K562 (cell line): ENCODE results near the gene TRPM6. TPM values are rescaled to one million over a fixed set of nuclear protein-coding genes. Genes with fewer than 3 reads are reported as not detected.

Experiments used
- ATAC-seq: fragments of 200-7000 bp; cut with Tn5 transposase; 3 replicates; pipeline ENCODE4 v1.9.1; 2020; ENCODE audit warnings: moderate library complexity
- BruUV-seq: library from RNA; stranded (reverse); fragments of 400-500 nt; replicated peaks from 2 replicates; lab custom pipeline; 2021; lab: Mats Ljungman, UMichigan
- CTCF ChIA-PET: fragments of 300-600 bp; formaldehyde crosslinking; extraction: SDS; loops from one replicate; lab custom pipeline; 2021; ENCODE audit warnings: low intra/inter-chr PET ratio; lab: Yijun Ruan, JAX
- POLR2A ChIA-PET: fragments of 300-600, 350-650 bp; sonication (Branson Sonifier 250); formaldehyde crosslinking; extraction: SDS; loops from one replicate; lab custom pipeline; 2021; ENCODE audit warnings: antibody characterized with exemption, inconsistent platforms; lab: Yijun Ruan, JAX
- DNase-seq, 4 experiments: peaks; one replicate each; pipeline versions ENCODE4 v3.0.0 to v3.0.0-alpha.2; 2011 to 2018; ENCODE audit warnings: low spot score in 3 of 4, mixed read lengths in 3 of 4; ENCODE audit errors: extremely low read depth in 1 of 4
- FAIRE-seq: peaks from 2 replicates; lab custom pipeline; 2011; peaks lifted over from hg19 to GRCh38; lab: Jason Lieb, UNC
- H2AFZ ChIP-seq: 2 replicates; pipeline ENCODE4 v1.6.0; 2011; ENCODE audit warnings: low read depth, low read length, control low read depth, inconsistent platforms
- H3K27ac ChIP-seq: fragments of 200-600 bp; 3 replicates; pipeline ENCODE4 v1.8.0; 2011; ENCODE audit warnings: low read depth, mild to moderate bottlenecking, control low read depth, inconsistent platforms, low read length, moderate library complexity, mixed read lengths; ENCODE audit errors: extremely low read depth
- H3K27me3 ChIP-seq, 2 experiments: fragments of 300-600 bp in 1 of 2; 2 replicates in 1 of 2; 3 replicates in 1 of 2; pipeline versions ENCODE4 v1.6.0 to v1.8.0; 2011; ENCODE audit warnings: inconsistent platforms in 2 of 2, low read length in 2 of 2, mild to moderate bottlenecking in 1 of 2, mixed read lengths in 1 of 2, moderate library complexity in 1 of 2; ENCODE audit not compliant: control insufficient read depth in 2 of 2, insufficient read depth in 2 of 2
- H3K36me3 ChIP-seq: fragments of 300-600 bp; 3 replicates; pipeline ENCODE4 v1.8.0; 2011; ENCODE audit warnings: mild to moderate bottlenecking, low read length, inconsistent platforms; ENCODE audit not compliant: control insufficient read depth, insufficient read depth
- H3K4me1 ChIP-seq, 2 experiments: fragments of 200-600 bp in 1 of 2; replicated peaks in 1 of 2; 2 replicates in 1 of 2; 3 replicates in 1 of 2; pipeline versions ENCODE4 v1.5.1 to v1.8.0; 2011; ENCODE audit warnings: inconsistent platforms in 2 of 2, low read length in 2 of 2, mild to moderate bottlenecking in 1 of 2, mixed read lengths in 1 of 2, moderate library complexity in 1 of 2; ENCODE audit not compliant: control insufficient read depth in 2 of 2, insufficient read depth in 2 of 2
- H3K4me2 ChIP-seq: 2 replicates; pipeline ENCODE4 v1.6.1; 2011; ENCODE audit warnings: low read length, control low read depth, inconsistent platforms, mixed read lengths; ENCODE audit not compliant: insufficient read depth
- H3K4me3 ChIP-seq: fragments of 200-600 bp; sonication (generic), shearing (Covaris generic); 2 replicates; pipeline ENCODE4 v1.5.1; 2016; ENCODE audit warnings: control low read depth, inconsistent platforms
- H3K79me2 ChIP-seq: fragments of 200-600 bp; 3 replicates; pipeline ENCODE4 v1.8.0; 2011; ENCODE audit warnings: low read length, inconsistent platforms; ENCODE audit not compliant: control insufficient read depth, insufficient read depth
- H3K9ac ChIP-seq, 2 experiments: 2 replicates each; pipeline versions ENCODE4 v1.6.0 to v1.6.1; 2011; ENCODE audit warnings: low read depth in 2 of 2, low read length in 2 of 2, control low read depth in 1 of 2, inconsistent platforms in 1 of 2, mild to moderate bottlenecking in 1 of 2, mixed read lengths in 1 of 2; ENCODE audit not compliant: insufficient read depth in 1 of 2
- H3K9me1 ChIP-seq: one replicate; pipeline ENCODE4 v1.6.0; 2011; ENCODE audit warnings: inconsistent platforms, mild to moderate bottlenecking, low read length, moderate library complexity; ENCODE audit not compliant: control insufficient read depth, insufficient read depth
- H3K9me3 ChIP-seq: replicated peaks from 2 replicates; pipeline ENCODE4 v1.5.1; 2011; ENCODE audit warnings: low read depth, low read length, inconsistent platforms; ENCODE audit not compliant: control insufficient read depth, insufficient read depth
- H4K20me1 ChIP-seq: replicated peaks from 2 replicates; pipeline ENCODE4 v1.6.1; 2011; ENCODE audit warnings: low read length, inconsistent platforms, mixed read lengths; ENCODE audit not compliant: control insufficient read depth, insufficient read depth
- FOXK1 ChIP-seq: sonication (generic); formaldehyde crosslinking; IDR thresholded peaks from 2 replicates; pipeline ENCODE4 v1.8.0; 2022; ENCODE audit warnings: missing genetic modification reagents, mild to moderate bottlenecking, borderline replicate concordance
- MXI1 ChIP-seq: IDR thresholded peaks from 2 replicates; pipeline ENCODE4 v1.6.1; 2011; ENCODE audit warnings: low read depth, mild to moderate bottlenecking, improper control_type of control experiment, low read length
- SMAD2 ChIP-seq: fragments of 150-350 bp; IDR thresholded peaks from 2 replicates; pipeline ENCODE4 v1.6.1; 2014; ENCODE audit warnings: low read depth, mild to moderate bottlenecking, low read length
- UBTF ChIP-seq, 2 experiments: IDR thresholded peaks; 2 replicates each; pipeline ENCODE4 v1.6.1; 2012; ENCODE audit warnings: improper control_type of control experiment in 2 of 2, low read depth in 2 of 2, low read length in 2 of 2, borderline replicate concordance in 1 of 2
- ZBTB43 ChIP-seq: sonication (generic); formaldehyde crosslinking; IDR thresholded peaks from 2 replicates; pipeline ENCODE4 v1.8.0; 2023; ENCODE audit warnings: mild to moderate bottlenecking, missing genetic modification reagents
- ZC3H4 ChIP-seq: sonication (generic); formaldehyde crosslinking; IDR thresholded peaks from 2 replicates; pipeline ENCODE4 v1.9.0; 2021; ENCODE audit warnings: missing genetic modification reagents, borderline replicate concordance
- ZNF398 ChIP-seq: fragments of 250-450 bp; sonication (Bioruptor Pico); IDR thresholded peaks from 2 replicates; pipeline ENCODE4 v1.8.0; 2021; ENCODE audit warnings: moderate library complexity, mild to moderate bottlenecking, inconsistent platforms
- in situ Hi-C: fragments of 300-500 bp; cut with MboI; formaldehyde crosslinking; loops from 4 replicates; pipeline ENCODE4 v1.15.0; 2018; ENCODE audit warnings: inconsistent platforms, mixed read lengths
- intact Hi-C: fragments of 100-400 bp; cut with micrococcal nuclease; formaldehyde crosslinking; loops from 2 replicates; pipeline ENCODE4 v1.14.2; 2022
- polyA plus RNA-seq, 8 experiments: library from polyadenylated mRNA; depleted of rRNA in 4 of 8; stranded (reverse) in 5 of 8; unstranded in 3 of 8; fragments of >200 nt; fragmentation: Nextera tagmentation in 2 of 8; fragmentation: Illumina TruSeq in 1 of 8; extraction: Ambion mirVana in 2 of 8; extraction: Trizol in 1 of 8; gene quantifications; 2 replicates each; pipeline versions ENCODE4 v1.2.1 to v1.2.3, GENCODE V29; 2011 to 2014; ENCODE audit warnings: inconsistent platforms in 1 of 8, missing spikeins in 1 of 8
- total RNA-seq, 7 experiments: library from RNA; depleted of rRNA in 6 of 7; stranded (reverse); fragments of >200 nt in 6 of 7; fragmentation: Illumina TruSeq in 2 of 7; extraction: Trizol in 2 of 7; gene quantifications; 2 replicates each; pipeline versions ENCODE4 v1.2.1 to v1.2.3, GENCODE V29; 2011 to 2021; ENCODE audit warnings: low replicate concordance in 1 of 7
- TF ChIP-seq, protein P1 (sequence below): fragments of 250-450 bp; sonication (Bioruptor Pico); IDR thresholded peaks from 2 replicates; pipeline ENCODE4 v1.8.0; 2021; ENCODE audit warnings: borderline replicate concordance, mild to moderate bottlenecking, moderate library complexity; ENCODE audit not compliant: poor library complexity, severe bottlenecking
- TF ChIP-seq, protein P2 (sequence below): fragments of 450-650 bp; IDR thresholded peaks from 2 replicates; pipeline ENCODE4 v1.6.1; 2016; ENCODE audit warnings: low read depth, mild to moderate bottlenecking, moderate library complexity

TRPM6 gene
- total and polyA plus RNA-seq, 9 of the 15 experiments (the other 6 are each of a cell fraction or from before 2014, with no cell fraction given), result 0.03 to 0.16 (median 0.09) TPM

DNA sequence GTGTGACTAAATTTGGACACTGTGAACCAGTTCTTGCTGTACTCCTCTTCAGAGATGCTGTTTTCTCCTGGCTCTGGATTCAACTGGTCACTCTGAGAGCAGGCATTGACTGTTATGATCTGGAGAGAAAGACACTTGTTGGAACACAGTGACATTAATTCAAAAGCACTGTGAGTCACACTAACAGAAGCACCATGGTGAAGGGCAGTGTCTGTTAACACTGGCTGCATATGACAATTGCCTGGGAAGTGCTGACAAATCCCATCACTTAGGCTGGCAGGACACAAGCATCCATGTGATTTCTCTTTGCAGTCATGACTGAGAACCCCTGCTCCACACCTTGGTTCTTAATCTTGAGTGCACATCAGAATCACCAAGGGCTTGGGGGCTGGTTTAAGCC lies 132.4 kb downstream of the TRPM6 start:
- H3K4me2 ChIP-seq, result no peak overlapping the region
- TF ChIP-seq SMAD2, result no peak
- no peak for TF ChIP-seq ZC3H4
- no peak for TF ChIP-seq ZNF398 (CRISPR knock-in tag)
- TF ChIP-seq, protein P1, sequence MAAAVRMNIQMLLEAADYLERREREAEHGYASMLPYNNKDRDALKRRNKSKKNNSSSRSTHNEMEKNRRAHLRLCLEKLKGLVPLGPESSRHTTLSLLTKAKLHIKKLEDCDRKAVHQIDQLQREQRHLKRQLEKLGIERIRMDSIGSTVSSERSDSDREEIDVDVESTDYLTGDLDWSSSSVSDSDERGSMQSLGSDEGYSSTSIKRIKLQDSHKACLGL (CRISPR knock-in tag), result no peak
- TF ChIP-seq, protein P2, sequence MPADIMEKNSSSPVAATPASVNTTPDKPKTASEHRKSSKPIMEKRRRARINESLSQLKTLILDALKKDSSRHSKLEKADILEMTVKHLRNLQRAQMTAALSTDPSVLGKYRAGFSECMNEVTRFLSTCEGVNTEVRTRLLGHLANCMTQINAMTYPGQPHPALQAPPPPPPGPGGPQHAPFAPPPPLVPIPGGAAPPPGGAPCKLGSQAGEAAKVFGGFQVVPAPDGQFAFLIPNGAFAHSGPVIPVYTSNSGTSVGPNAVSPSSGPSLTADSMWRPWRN, result no peak
- no peak for TF ChIP-seq ZBTB43
- TF ChIP-seq MXI1, result no peak
- no peak for TF ChIP-seq FOXK1 (CRISPR knock-in tag)
- TF ChIP-seq UBTF (IDR thresholded peaks at IDR 0.05; ENCODE audit: borderline replicate concordance in 1 of 2, low read depth in 2 of 2, low read length in 2 of 2), result no peak
- FAIRE-seq (no peak), ATAC-seq (no peak), DNase-seq (no peak)
- intact Hi-C loops (no loop called here), in situ Hi-C loops (no loop called here)
- H3K9ac ChIP-seq, result no peak overlapping the region
- ChIA-PET CTCF (no interaction called here), POLR2A (no interaction called here)
- no peaks in the 10 kb centered on the region for H3K4me1 ChIP-seq
- no peaks in the 10 kb centered on the region for H4K20me1 ChIP-seq
- H3K4me3 ChIP-seq, result no peak overlapping the region
- H3K36me3 ChIP-seq, result no peaks in the 10 kb centered on the region
- H3K9me1 ChIP-seq, result no peaks in the 10 kb centered on the region
- no peaks in the 10 kb centered on the region for H3K27me3 ChIP-seq
- no peaks in the 10 kb centered on the region for H3K79me2 ChIP-seq
- no TSS peak for BruUV-seq
- H3K9me3 ChIP-seq, result no peaks in the 10 kb centered on the region
- H2AFZ ChIP-seq, result no peak overlapping the region
- no peak overlapping the region for H3K27ac ChIP-seq
